GM12878 (cell line): ENCODE measurements around the gene PDE1C.

Source experiments
- ATF7 ChIP-seq: fragments of 450-650 bp; IDR thresholded peaks from 2 replicates; pipeline ENCODE4 v1.6.1; 2016; ENCODE audit warnings: low read depth, mild to moderate bottlenecking
- HDGF ChIP-seq: fragments of 450-650 bp; IDR thresholded peaks from 2 replicates; pipeline ENCODE4 v1.6.1; 2016; ENCODE audit warnings: antibody characterized with exemption

DNA sequence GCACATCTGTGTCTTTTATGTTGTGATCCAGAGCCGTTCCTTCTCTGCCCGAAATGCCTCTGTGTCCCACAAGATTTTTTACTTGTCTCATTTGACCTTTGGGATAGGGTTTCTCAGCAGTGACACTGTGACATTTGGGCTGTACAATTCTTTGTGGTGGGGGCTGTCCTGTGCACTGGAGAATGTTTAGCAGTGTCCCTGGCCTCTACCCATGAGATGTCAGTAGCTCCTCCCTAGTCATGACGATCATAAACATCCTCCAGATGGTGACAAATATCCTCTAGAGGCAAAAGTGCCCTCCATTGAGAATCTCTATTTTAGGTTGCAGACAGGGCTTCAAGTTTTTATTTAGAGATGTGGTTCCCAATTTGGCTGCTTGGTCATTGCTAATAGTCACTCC, 291.9 kb downstream of the PDE1C start:
- TF ChIP-seq HDGF (no peak), ATF7 (no peak)
